Measurements from ENCODE around the gene SLC27A4.

DNA sequence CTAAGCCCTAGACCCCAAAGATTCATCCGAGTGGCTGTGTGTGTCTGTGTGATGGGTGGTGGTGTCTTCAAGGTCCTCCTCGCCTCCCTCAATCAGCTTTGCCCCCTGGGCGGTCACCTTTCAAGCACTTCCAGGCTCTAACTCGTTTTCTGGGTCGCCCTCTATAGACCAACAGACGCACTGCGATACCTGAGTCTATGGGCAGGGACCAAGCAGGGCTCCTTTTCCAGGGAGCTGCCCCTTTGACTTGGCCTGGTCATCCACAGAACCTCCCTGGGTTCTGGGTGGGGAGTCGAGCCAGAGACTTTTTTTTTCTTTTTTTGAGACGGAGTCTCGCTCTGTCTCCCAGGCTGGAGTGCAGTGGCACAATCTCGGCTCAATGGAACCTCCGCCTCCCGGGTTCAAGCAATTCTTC, 1.1 kb downstream of the SLC27A4 start:
- TF ChIP-seq POLR2A (IDR thresholded peaks at IDR 0.05) (no peak), CTCF (IDR thresholded peaks at IDR 0.05) (peak; percentile 25 to 58 (median 51))

All from uterus (tissue), 2 donors.